GM21717 (cell line): ENCODE data around the gene CELF2.
A peak's percentile ranks its signal among the peaks of the same experiment; 100 is the strongest.

ENCODE experiments used
- ATAC-seq: cut with Tn5 transposase; IDR thresholded peaks from one replicate; pipeline ENCODE4 v1.9.1; 2021; ENCODE audit warnings: mild to moderate bottlenecking, moderate library complexity; ENCODE audit not compliant: unreplicated experiment

Gene CELF2

GRCh38 chr10:11093771-11094736, 76.4 kb downstream of the CELF2 start:
- no peak for ATAC-seq

DNA sequence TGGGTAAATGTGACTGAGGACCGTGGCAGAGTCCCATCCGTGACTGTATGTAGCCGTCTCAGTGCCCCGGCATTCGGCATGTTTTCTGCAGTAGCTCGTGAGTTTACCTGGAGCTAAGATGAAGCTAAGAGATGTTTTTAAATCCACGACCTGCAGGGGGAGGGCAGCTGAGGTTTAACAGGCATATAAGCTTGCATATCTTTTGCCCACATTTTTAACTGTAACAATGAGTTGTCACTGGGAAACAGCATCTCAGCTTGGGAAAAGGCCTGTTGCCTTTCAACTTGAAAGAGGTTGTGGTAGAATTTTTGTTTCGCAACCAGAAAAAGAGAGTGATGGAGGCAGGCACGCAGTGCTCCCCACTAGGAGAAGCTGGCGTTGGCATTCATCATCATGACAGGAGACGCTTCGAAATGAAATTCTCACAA, 77.7 kb downstream of the CELF2 start:
- no peak for ATAC-seq

DNA sequence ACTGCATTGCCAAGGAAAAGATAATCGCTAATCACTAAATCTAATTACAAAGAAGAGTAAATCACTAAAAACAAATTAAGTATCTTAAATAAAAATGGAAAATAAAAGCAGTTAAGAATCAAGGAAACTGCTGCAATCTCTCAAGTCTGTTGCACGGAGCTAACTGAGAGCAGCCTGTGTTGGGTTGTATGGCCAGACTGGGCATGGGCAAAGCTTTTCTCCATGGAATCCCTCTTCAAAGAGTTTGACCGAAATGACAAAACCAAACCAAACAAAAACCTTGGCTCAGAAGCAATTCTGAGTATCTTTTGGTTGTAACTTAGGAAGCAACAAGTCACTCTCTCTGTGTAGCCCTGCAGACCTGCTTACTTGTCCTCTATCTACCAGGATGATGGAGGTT, 78.8 kb downstream of the CELF2 start:
- ATAC-seq = no peak

GRCh38 chr10:11097686-11098085, 80.0 kb downstream of the CELF2 start:
- ATAC-seq = peak; percentile 84

- no peak for ATAC-seq
Measured at GRCh38 chr10:11098666-11099065, 81.0 kb downstream of the CELF2 start.

- no peak for ATAC-seq
Measured at GRCh38 chr10:11104772-11105675, 87.4 kb downstream of the CELF2 start.

GRCh38 chr10:11105676-11106004, 88.0 kb downstream of the CELF2 start:
- no peak for ATAC-seq

DNA sequence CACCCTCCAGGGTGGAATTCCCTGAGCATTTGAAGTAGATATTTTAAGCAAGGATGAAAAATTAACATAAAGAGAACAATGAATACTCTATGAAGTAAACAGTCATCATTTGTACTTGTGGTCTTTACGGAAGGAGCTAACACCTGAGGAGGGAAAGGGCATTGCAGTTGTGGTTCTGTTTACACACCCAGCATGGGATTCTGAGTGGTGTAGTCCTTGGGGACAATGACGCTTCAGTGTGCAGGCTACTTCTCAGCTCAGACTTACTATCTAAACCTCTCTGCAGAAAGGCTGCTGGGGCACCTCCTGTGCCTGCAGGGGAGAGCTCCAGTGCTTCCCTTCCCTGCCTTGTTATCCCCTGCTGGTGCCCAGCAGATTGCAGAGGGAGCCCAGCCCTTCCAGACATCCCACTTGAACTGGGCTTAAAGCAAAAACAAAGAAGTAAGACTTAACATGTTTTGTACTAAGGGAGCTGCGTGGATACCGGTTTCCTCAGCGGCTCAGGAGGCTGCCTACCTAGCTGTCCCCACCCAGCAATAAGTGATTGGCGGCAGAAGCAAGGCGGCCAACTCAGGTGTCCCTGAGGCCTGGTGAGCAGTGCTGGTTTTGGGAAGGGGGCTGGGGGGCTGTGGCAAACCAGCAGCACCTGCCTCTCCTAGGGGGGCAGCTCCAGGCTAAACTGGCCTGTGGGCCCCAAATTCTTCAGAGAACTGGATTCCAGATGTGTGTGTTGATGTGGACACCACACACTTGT, 89.1 kb downstream of the CELF2 start:
- ATAC-seq = no peak

DNA sequence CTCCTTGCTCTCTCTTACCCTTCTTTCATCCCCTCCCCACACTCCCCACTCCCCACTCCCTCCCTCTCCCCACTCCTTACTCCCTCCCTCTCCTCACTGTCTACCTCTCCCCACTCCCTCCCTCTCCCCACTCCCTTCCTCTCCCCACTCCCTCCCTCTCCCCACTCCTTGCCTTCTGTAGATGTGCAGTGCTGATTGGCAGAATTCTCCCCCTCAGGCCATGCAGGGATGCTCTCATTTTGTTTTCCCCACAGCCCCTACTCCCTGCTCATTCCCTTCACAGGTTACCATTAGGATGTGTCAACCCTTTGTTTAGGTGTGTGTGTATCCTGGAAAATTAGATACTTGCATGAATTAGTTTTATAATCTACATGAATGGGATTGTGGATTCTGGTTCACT, 90.3 kb downstream of the CELF2 start:
- ATAC-seq = no peak

GRCh38 chr10:11108356-11108755, 90.7 kb downstream of the CELF2 start:
- ATAC-seq = no peak

DNA sequence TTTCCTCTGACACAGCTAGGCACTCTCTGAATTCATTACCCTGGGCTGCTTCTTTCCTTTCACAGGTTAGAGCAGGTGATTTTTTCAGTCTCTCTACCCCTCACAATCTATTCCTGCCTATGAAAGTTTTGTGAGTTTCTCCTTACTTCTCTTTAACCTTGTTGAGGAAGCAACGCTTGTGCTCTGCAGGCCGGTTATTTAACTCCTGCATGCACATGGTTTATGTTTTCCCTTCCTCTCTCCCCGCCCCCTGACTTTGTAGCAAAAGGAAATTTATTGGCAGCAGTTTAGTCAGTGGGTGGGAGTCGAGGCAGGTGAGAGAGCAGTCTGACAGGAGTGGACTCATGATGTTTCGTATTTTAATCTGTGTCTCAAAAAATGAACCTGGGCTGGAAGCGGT, 91.9 kb downstream of the CELF2 start:
- no peak for ATAC-seq

GRCh38 chr10:11110539-11110938, 92.9 kb downstream of the CELF2 start:
- no peak for ATAC-seq

- ATAC-seq = no peak
Measured at GRCh38 chr10:11111490-11111889, 93.8 kb downstream of the CELF2 start.

- no peak for ATAC-seq
Measured at GRCh38 chr10:11112718-11113117, 95.0 kb downstream of the CELF2 start.

DNA sequence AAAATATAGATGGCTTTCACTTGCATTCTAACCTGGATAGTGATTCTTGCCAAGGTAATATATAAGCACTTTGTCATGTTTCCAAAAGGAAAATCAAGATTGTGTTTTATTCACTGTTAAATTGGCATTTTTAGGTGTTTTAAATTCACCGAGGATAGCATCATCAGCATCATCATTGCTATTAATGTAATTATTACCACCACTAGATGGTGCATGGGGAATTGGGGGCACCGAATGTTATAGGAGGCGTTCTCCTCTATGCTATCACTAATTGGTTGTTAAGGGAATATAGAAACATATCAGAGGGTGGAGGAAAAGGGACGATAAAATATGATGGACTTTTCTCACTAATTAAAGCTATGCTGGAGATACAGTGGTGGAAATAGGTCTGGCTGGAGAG, 95.5 kb downstream of the CELF2 start:
- ATAC-seq = peak; percentile 55

GRCh38 chr10:11114269-11114668, 96.6 kb downstream of the CELF2 start:
- no peak for ATAC-seq

DNA sequence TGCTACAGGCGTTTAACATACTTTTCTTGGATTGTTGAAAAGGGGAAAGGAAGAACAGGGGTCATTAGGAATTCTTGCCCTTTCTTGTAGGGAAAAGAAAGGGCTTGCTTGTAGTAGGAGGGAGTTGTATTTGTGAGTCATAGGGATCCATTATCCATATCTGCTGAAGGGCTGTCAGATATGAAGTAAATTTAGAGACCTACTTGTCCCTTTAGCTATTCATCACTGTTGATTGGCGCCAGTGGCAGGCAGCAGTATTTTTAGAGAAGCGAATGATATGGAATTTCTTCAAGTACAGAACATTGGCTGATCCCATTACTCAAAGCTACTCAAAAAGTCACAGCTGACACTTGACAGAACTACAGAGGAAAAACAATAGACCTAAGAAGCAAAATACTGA, 97.7 kb downstream of the CELF2 start:
- ATAC-seq = no peak

- no peak for ATAC-seq
Measured at GRCh38 chr10:11116361-11116760, 98.7 kb downstream of the CELF2 start.

- ATAC-seq = no peak
Measured at GRCh38 chr10:11116817-11117216, 99.1 kb downstream of the CELF2 start.

GRCh38 chr10:11118686-11119085, 101.0 kb downstream of the CELF2 start:
- no peak for ATAC-seq

DNA sequence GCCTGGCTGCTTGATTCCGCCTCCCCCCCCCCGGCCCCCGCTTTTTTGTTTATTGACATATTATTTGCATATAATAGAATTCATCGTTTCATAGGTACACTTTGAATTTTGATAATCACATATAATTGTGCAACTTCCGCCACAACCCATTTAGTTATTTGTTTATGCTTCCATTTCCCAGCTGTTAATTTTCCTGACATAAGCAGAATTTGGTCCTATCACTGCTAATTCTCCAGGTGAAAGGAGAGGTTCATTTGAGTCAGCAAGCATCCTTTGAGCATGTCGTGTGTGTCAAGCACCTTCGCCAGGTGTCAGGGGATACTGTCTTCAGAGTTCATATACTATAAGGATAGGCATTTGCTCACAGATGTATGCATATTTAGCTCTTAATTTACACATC, 102.2 kb downstream of the CELF2 start:
- ATAC-seq = no peak
